Measurements from ENCODE around the gene ILDR2. TPM values are rescaled to one million over a fixed set of nuclear protein-coding genes. Genes with fewer than 3 reads are reported as not detected.

The ILDR2 gene
- total RNA-seq, 1 experiment from 2014 or later: not detected

GRCh38 chr1:166956057-166956850 lies 19.1 kb downstream of the ILDR2 start:
- ChIA-PET POLR2A (ENCODE audit: low non-redundant PET) (no interaction called here), CTCF (no interaction called here)

DNA sequence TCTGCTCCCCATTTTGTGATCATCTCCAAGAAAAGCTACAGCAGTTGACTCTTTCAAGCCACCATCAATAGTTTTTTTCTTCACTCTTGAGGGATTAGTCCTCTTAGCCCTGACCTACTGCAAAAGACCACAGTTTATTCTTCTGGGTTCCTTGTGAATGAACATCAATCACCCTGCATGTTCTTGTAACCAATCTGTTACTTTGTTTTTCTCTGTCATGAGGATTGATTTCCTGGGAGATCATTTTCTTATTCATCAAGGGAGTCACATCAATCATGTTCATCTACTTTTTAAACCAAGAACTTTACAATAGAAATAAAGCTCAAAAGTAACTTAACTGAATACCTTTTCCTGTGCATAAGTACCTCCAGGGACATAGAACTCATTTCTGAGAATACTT lies 21.8 kb downstream of the ILDR2 start:
- no peak for TF ChIP-seq EZH2 (IDR thresholded peaks at IDR 0.05; ENCODE audit: borderline replicate concordance, low read depth, low read length, poor library complexity, severe bottlenecking)
- TF ChIP-seq, protein P1, sequence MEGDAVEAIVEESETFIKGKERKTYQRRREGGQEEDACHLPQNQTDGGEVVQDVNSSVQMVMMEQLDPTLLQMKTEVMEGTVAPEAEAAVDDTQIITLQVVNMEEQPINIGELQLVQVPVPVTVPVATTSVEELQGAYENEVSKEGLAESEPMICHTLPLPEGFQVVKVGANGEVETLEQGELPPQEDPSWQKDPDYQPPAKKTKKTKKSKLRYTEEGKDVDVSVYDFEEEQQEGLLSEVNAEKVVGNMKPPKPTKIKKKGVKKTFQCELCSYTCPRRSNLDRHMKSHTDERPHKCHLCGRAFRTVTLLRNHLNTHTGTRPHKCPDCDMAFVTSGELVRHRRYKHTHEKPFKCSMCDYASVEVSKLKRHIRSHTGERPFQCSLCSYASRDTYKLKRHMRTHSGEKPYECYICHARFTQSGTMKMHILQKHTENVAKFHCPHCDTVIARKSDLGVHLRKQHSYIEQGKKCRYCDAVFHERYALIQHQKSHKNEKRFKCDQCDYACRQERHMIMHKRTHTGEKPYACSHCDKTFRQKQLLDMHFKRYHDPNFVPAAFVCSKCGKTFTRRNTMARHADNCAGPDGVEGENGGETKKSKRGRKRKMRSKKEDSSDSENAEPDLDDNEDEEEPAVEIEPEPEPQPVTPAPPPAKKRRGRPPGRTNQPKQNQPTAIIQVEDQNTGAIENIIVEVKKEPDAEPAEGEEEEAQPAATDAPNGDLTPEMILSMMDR (conservative IDR thresholded peaks at IDR 0.05; ENCODE audit: low read depth, low read length): no peak
- intact Hi-C loops (cut with micrococcal nuclease; ENCODE audit: unreplicated experiment): no loop called here

More at GRCh38 chr1:166956057-166956850, 19.1 kb downstream of the ILDR2 start:
- Histone ChIP-seq H3K4me3 (ENCODE audit: low read depth, low read length, poor library complexity, severe bottlenecking) (no peak overlapping the region), H3K27ac (ENCODE audit: low read depth, low read length, poor library complexity, severe bottlenecking) (no peak overlapping the region), H3K27me3 (replicated peaks; ENCODE audit: insufficient read depth, low read depth, low read length, poor library complexity) (peaks cover 98% of the 10 kb centered on the region), H3K9me3 (ENCODE audit: low read depth, low read length, poor library complexity, severe bottlenecking) (no peaks in the 10 kb centered on the region), H3K36me3 (ENCODE audit: insufficient read depth, low read length, poor library complexity, severe bottlenecking) (no peaks in the 10 kb centered on the region), H3K4me1 (ENCODE audit: insufficient read depth, low read length, poor library complexity, severe bottlenecking) (no peaks in the 10 kb centered on the region)
- no TSS peak for BruUV-seq (replicated peaks)
- no peak for TF ChIP-seq EZH2 (IDR thresholded peaks at IDR 0.05; ENCODE audit: borderline replicate concordance, low read depth, low read length, poor library complexity, severe bottlenecking)
- TF ChIP-seq, protein P1 (conservative IDR thresholded peaks at IDR 0.05; ENCODE audit: low read depth, low read length): no peak
- DNase-seq (ENCODE audit: low spot score): no peak
- intact Hi-C loops (cut with micrococcal nuclease; ENCODE audit: unreplicated experiment): no loop called here

DNA sequence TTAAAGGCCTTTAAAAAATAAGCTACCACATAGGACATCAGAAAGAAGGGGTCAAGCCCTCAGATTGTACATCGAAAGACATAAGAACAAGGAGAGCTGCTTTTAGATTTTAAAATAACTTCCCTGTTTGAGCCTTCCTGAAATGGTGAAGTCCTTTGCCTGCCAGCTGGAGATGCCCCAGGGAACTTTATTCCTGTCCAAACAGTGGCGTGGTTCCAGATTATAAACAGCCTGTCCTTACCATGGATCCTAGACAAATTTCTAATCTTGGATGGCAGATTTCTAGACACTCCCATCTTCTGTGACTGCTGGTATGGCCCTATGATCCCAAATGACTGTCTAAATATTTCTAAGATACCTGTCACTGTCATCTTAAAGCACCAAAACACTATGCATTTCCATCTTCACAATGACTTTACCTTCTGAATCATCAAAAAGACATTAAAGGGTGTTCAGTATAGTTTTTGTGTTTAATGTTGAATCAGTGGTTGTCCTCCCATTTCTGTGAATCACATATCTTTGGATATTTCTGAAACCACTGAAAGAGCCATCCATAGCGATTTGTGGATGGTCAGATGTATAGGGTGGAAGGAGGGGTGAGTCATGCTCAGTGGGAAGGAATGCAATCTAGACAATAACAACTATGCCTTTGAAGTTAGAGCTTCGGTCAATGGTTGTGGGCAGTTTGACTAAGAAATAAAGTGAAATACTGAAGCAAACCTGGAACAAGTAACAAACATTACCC lies 23.2 kb downstream of the ILDR2 start:
- H3K27ac ChIP-seq (ENCODE audit: low read depth, low read length, poor library complexity, severe bottlenecking): no peak overlapping the region
- BruUV-seq (replicated peaks): no TSS peak
- CTCF ChIA-PET: no interaction called here
- intact Hi-C loops (cut with micrococcal nuclease; ENCODE audit: unreplicated experiment): no loop called here
- POLR2A ChIA-PET (ENCODE audit: low non-redundant PET): interaction anchor here (0.6 kb wide), 1 partner anchor 9 kb away, joined by 3 read pairs; no protein-coding TSS in a partner anchor
- peaks cover 97% of the 10 kb centered on the region for H3K27me3 ChIP-seq (replicated peaks; ENCODE audit: insufficient read depth, low read depth, low read length, poor library complexity)
- TF ChIP-seq, protein P1 (conservative IDR thresholded peaks at IDR 0.05; ENCODE audit: low read depth, low read length): no peak
- no peak for TF ChIP-seq EZH2 (IDR thresholded peaks at IDR 0.05; ENCODE audit: borderline replicate concordance, low read depth, low read length, poor library complexity, severe bottlenecking)
- no peaks in the 10 kb centered on the region for H3K4me1 ChIP-seq (ENCODE audit: insufficient read depth, low read length, poor library complexity, severe bottlenecking)
- H3K4me3 ChIP-seq (ENCODE audit: low read depth, low read length, poor library complexity, severe bottlenecking): no peak overlapping the region
- no peaks in the 10 kb centered on the region for H3K9me3 ChIP-seq (ENCODE audit: low read depth, low read length, poor library complexity, severe bottlenecking)
- H3K36me3 ChIP-seq (ENCODE audit: insufficient read depth, low read length, poor library complexity, severe bottlenecking): no peaks in the 10 kb centered on the region
- DNase-seq (ENCODE audit: low spot score): no peak

More for the DNA sequence above, 21.8 kb downstream of the ILDR2 start:
- no peak overlapping the region for H3K27ac ChIP-seq (ENCODE audit: low read depth, low read length, poor library complexity, severe bottlenecking)
- DNase-seq (ENCODE audit: low spot score): no peak
- ChIA-PET CTCF (no interaction called here), POLR2A (ENCODE audit: low non-redundant PET) (no interaction called here)
- no peaks in the 10 kb centered on the region for H3K36me3 ChIP-seq (ENCODE audit: insufficient read depth, low read length, poor library complexity, severe bottlenecking)
- no TSS peak for BruUV-seq (replicated peaks)
- no peaks in the 10 kb centered on the region for H3K9me3 ChIP-seq (ENCODE audit: low read depth, low read length, poor library complexity, severe bottlenecking)
- peaks cover 97% of the 10 kb centered on the region for H3K27me3 ChIP-seq (replicated peaks; ENCODE audit: insufficient read depth, low read depth, low read length, poor library complexity)
- no peaks in the 10 kb centered on the region for H3K4me1 ChIP-seq (ENCODE audit: insufficient read depth, low read length, poor library complexity, severe bottlenecking)
- H3K4me3 ChIP-seq (ENCODE audit: low read depth, low read length, poor library complexity, severe bottlenecking): no peak overlapping the region

Data from A673 (cell line).